HepG2 (cell line): ENCODE data around the gene DHX58. TPM values are rescaled to one million over a fixed set of nuclear protein-coding genes. Genes with fewer than 3 reads are reported as not detected.

Source experiments
- ATM ChIP-seq: fragments of 450-650 bp; IDR thresholded peaks from 2 replicates; pipeline ENCODE4 v1.7.1; 2017; ENCODE audit warnings: mild to moderate bottlenecking, borderline replicate concordance
- BRCA1 ChIP-seq: sonication (generic); formaldehyde crosslinking; IDR thresholded peaks from 2 replicates; pipeline ENCODE4 v1.4.0; 2020; ENCODE audit warnings: missing genetic modification reagents
- GTF3A ChIP-seq: sonication (generic); formaldehyde crosslinking; conservative IDR thresholded peaks from 2 replicates; pipeline ENCODE4 v1.4.0; 2020; ENCODE audit warnings: mild to moderate bottlenecking, missing genetic modification reagents
- JDP2 ChIP-seq: sonication (generic); formaldehyde crosslinking; IDR thresholded peaks from 2 replicates; pipeline ENCODE4 v1.8.1; 2022; ENCODE audit warnings: missing genetic modification reagents, borderline replicate concordance
- NCOR1 ChIP-seq: fragments of 200-600 bp; sonication (generic); IDR thresholded peaks from 2 replicates; pipeline ENCODE4 v1.7.0; 2017; ENCODE audit warnings: antibody characterized with exemption, low read length, borderline replicate concordance
- NFYC ChIP-seq: IDR thresholded peaks from 2 replicates; pipeline ENCODE4 v1.6.1; 2016; ENCODE audit warnings: missing genetic modification reagents, missing compliant biosample characterization
- SRSF1 ChIP-seq: fragments of 200-400 bp; formaldehyde crosslinking; optimal IDR thresholded peaks from 2 replicates; pipeline ENCODE3; 2017; ENCODE audit warnings: mild to moderate bottlenecking, low read depth, low read length, moderate library complexity
- TARDBP ChIP-seq: sonication (generic); formaldehyde crosslinking; IDR thresholded peaks from 2 replicates; pipeline ENCODE4 v1.8.0; 2022; ENCODE audit warnings: mild to moderate bottlenecking, missing genetic modification reagents
- USF2 ChIP-seq, 2 experiments: sonication (generic) in 1 of 2; formaldehyde crosslinking in 1 of 2; IDR thresholded peaks; 2 replicates each; pipeline versions ENCODE4 v1.5.1 to v1.6.1; 2011 to 2020; ENCODE audit warnings: borderline replicate concordance in 1 of 2, low read depth in 1 of 2, low read length in 1 of 2, mild to moderate bottlenecking in 1 of 2, missing genetic modification reagents in 1 of 2, moderate library complexity in 1 of 2
- YY1 ChIP-seq: IDR thresholded peaks from 2 replicates; pipeline ENCODE4 v1.6.1; 2011; ENCODE audit warnings: low read length, low read depth, moderate library complexity, mild to moderate bottlenecking; ENCODE audit not compliant: insufficient read depth, insufficient replicate concordance
- ZNF263 ChIP-seq: sonication (generic); formaldehyde crosslinking; IDR thresholded peaks from 2 replicates; pipeline ENCODE4 v1.4.0; 2020; ENCODE audit warnings: missing genetic modification reagents
- ZNF432 ChIP-seq: sonication (generic); formaldehyde crosslinking; IDR thresholded peaks from 2 replicates; pipeline ENCODE4 v1.5.0; 2020; ENCODE audit warnings: missing genetic modification reagents, mild to moderate bottlenecking, borderline replicate concordance
- ZNF558 ChIP-seq: sonication (generic); formaldehyde crosslinking; IDR thresholded peaks from 2 replicates; pipeline ENCODE4 v1.9.0; 2022; ENCODE audit warnings: mild to moderate bottlenecking, missing genetic modification reagents, borderline replicate concordance
- ZNF572 ChIP-seq: sonication (generic); formaldehyde crosslinking; IDR thresholded peaks from 2 replicates; pipeline ENCODE4 v1.5.1; 2020; ENCODE audit warnings: mild to moderate bottlenecking, missing genetic modification reagents
- ZNF607 ChIP-seq: sonication (generic); formaldehyde crosslinking; IDR thresholded peaks from 2 replicates; pipeline ENCODE4 v1.5.1; 2020; ENCODE audit warnings: missing genetic modification reagents, mild to moderate bottlenecking, borderline replicate concordance
- ZNF775 ChIP-seq: sonication (generic); formaldehyde crosslinking; IDR thresholded peaks from 2 replicates; pipeline ENCODE4 v1.4.0; 2020; ENCODE audit warnings: missing genetic modification reagents, mild to moderate bottlenecking, moderate library complexity, borderline replicate concordance
- ZNF790 ChIP-seq: sonication (generic); formaldehyde crosslinking; IDR thresholded peaks from 2 replicates; pipeline ENCODE4 v1.8.0; 2022; ENCODE audit warnings: missing genetic modification reagents, mild to moderate bottlenecking, borderline replicate concordance
- ZSCAN20 ChIP-seq: sonication (generic); formaldehyde crosslinking; IDR thresholded peaks from 2 replicates; pipeline ENCODE4 v1.4.0; 2020; ENCODE audit warnings: missing genetic modification reagents, mild to moderate bottlenecking, borderline replicate concordance
- polyA plus RNA-seq, 8 experiments: library from polyadenylated mRNA; depleted of rRNA in 3 of 8; stranded (reverse) in 7 of 8; unstranded in 1 of 8; fragments of >200 nt; fragmentation: Illumina TruSeq in 4 of 8; extraction: Trizol in 4 of 8; gene quantifications; 2 replicates each; pipeline versions ENCODE4 v1.2.1 to v1.2.3, GENCODE V29; 2011 to 2016; ENCODE audit warnings: low read depth in 4 of 8, missing spikeins in 1 of 8, mixed read lengths in 1 of 8; ENCODE audit not compliant: insufficient read depth in 1 of 8
- total RNA-seq, 5 experiments: library from RNA; depleted of rRNA; stranded (reverse); fragments of >200 nt; fragmentation: Illumina TruSeq; extraction: Trizol; gene quantifications; 2 replicates each; pipeline ENCODE4 v1.2.3, GENCODE V29; 2016; ENCODE audit warnings: low read depth in 1 of 5
- TF ChIP-seq, protein P1 (sequence below): sonication (generic); formaldehyde crosslinking; IDR thresholded peaks from 2 replicates; pipeline ENCODE4 v1.4.0; 2020; ENCODE audit warnings: missing genetic modification reagents, borderline replicate concordance
- TF ChIP-seq, protein P2 (sequence below): sonication (generic); formaldehyde crosslinking; IDR thresholded peaks from 2 replicates; pipeline ENCODE4 v1.8.0; 2022; ENCODE audit warnings: mild to moderate bottlenecking, missing genetic modification reagents, moderate library complexity
- TF ChIP-seq, protein P3 (sequence below): sonication (generic); formaldehyde crosslinking; conservative IDR thresholded peaks from 2 replicates; pipeline ENCODE4 v1.8.0; 2022; ENCODE audit warnings: low read depth, missing genetic modification reagents

Gene DHX58
- total and polyA plus RNA-seq, 2 of the 13 experiments (the other 11 are each of a cell fraction or from before 2014, with no cell fraction given) = 6.7 to 7.8 TPM

DNA sequence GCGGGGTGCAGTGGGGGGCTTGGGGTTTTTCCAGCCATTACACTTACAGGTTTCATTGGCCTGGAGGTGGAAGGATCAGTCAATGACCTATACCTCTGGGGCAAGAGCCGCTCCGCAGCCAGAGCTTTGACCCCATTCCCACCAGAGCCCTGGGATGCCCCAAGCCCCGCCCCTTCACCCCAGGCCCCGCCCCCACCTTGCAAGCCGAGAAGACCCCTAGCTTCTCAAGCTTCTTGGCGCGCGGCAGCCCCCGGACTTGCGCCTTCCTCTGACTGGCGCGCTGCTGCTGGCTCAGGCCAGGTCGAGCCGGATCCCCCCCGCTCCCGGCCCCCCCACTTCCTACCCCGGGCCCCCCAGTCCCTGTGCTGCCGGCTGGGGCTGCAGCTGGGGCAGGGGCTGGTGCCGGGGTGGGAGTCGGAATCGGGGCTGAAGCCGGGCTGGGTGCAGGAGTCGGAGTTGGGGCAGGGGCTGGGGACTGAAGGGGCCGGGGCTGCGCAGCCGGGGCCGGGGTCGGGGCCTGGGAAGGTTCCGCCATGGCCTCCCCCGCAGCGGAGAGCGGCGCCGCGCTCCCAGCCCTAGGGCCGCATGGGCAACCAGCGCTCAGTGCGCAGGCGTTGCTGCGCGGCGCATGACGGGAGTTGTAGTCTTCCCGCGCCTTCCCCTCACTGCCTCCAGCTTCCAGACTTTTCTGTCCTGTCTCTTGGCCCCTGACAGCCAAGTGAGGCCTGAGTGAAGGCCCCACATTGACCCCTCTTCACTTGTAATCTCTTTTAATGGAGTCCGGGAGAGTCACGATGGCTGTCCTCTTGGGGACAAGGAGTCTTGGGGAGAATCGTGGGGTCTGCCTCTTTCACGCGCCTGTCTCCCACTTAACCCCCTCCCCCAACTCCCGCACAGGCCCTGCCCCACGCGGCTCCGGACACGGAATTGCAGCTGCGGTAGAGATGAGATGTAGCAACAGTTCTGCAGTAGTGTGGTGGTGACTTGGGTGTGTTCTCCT lies 8.6 kb upstream of the DHX58 start, which contains the start of gene KAT2A (continued):
- TF ChIP-seq ZNF263 (CRISPR knock-in tag) = 0 out of 2 replicates have a peak, but pooled peaks have one; percentile 17
- TF ChIP-seq ATM = no peak
- TF ChIP-seq ZNF790 (CRISPR knock-in tag) = no peak
- no peak for TF ChIP-seq SRSF1
- no peak for TF ChIP-seq ZSCAN20
- TF ChIP-seq ZNF572 (CRISPR knock-in tag) = peak; percentile 74; the same call in 1 of the 2 replicates
- TF ChIP-seq NFYC = no peak
- TF ChIP-seq, protein P1, sequence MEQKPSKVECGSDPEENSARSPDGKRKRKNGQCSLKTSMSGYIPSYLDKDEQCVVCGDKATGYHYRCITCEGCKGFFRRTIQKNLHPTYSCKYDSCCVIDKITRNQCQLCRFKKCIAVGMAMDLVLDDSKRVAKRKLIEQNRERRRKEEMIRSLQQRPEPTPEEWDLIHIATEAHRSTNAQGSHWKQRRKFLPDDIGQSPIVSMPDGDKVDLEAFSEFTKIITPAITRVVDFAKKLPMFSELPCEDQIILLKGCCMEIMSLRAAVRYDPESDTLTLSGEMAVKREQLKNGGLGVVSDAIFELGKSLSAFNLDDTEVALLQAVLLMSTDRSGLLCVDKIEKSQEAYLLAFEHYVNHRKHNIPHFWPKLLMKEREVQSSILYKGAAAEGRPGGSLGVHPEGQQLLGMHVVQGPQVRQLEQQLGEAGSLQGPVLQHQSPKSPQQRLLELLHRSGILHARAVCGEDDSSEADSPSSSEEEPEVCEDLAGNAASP (CRISPR knock-in tag) = no peak
- TF ChIP-seq, protein P2, sequence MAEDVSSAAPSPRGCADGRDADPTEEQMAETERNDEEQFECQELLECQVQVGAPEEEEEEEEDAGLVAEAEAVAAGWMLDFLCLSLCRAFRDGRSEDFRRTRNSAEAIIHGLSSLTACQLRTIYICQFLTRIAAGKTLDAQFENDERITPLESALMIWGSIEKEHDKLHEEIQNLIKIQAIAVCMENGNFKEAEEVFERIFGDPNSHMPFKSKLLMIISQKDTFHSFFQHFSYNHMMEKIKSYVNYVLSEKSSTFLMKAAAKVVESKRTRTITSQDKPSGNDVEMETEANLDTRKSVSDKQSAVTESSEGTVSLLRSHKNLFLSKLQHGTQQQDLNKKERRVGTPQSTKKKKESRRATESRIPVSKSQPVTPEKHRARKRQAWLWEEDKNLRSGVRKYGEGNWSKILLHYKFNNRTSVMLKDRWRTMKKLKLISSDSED (CRISPR knock-in tag) = no peak
- TF ChIP-seq ZNF775 (CRISPR knock-in tag) = no peak
- no peak for TF ChIP-seq USF2 (IDR thresholded peaks at IDR 0.05; ENCODE audit: low read depth, low read length)
- TF ChIP-seq USF2 (CRISPR knock-in tag; IDR thresholded peaks at IDR 0.05; ENCODE audit: borderline replicate concordance) = no peak
- TF ChIP-seq, protein P3, sequence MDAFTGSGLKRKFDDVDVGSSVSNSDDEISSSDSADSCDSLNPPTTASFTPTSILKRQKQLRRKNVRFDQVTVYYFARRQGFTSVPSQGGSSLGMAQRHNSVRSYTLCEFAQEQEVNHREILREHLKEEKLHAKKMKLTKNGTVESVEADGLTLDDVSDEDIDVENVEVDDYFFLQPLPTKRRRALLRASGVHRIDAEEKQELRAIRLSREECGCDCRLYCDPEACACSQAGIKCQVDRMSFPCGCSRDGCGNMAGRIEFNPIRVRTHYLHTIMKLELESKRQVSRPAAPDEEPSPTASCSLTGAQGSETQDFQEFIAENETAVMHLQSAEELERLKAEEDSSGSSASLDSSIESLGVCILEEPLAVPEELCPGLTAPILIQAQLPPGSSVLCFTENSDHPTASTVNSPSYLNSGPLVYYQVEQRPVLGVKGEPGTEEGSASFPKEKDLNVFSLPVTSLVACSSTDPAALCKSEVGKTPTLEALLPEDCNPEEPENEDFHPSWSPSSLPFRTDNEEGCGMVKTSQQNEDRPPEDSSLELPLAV (CRISPR knock-in tag) = no peak
- no peak for TF ChIP-seq NCOR1
- TF ChIP-seq ZNF558 (CRISPR knock-in tag) = no peak
- TF ChIP-seq ZNF607 (CRISPR knock-in tag) = peak; percentile 56; the same call in 1 of the 2 replicates
- no peak for TF ChIP-seq BRCA1 (CRISPR knock-in tag)
- no peak for TF ChIP-seq ZNF432 (CRISPR knock-in tag)
- TF ChIP-seq TARDBP (CRISPR knock-in tag) = no peak
- TF ChIP-seq JDP2 (CRISPR knock-in tag) = no peak
- no peak for TF ChIP-seq GTF3A (CRISPR knock-in tag)
- TF ChIP-seq YY1 = peak; percentile 90
